DND-41 (cell line): ENCODE data around the gene TTC9C.
A peak's percentile ranks its signal among the peaks of the same experiment; 100 is the strongest.
"Not testable (repeated sequence)": the region's sequence is repeated elsewhere in the genome, so short reads cannot be mapped to it uniquely, and the experiment has no call there.

ENCODE experiments used
- ATAC-seq: fragments of 200-7000 bp; cut with Tn5 transposase; 3 replicates; pipeline ENCODE4 v1.9.1; 2021; ENCODE audit warnings: low read depth; ENCODE audit not compliant: insufficient read depth
- DNase-seq: peaks from one replicate; pipeline ENCODE4 v3.0.0-alpha.2; 2020
- H2AFZ ChIP-seq: 2 replicates; pipeline ENCODE4 v1.6.0; 2012; ENCODE audit warnings: low read depth, low read length
- H3K27ac ChIP-seq: 2 replicates; pipeline ENCODE4 v1.5.1; 2012; ENCODE audit warnings: low read length, inconsistent platforms
- H3K27me3 ChIP-seq: fragments of 200-600 bp; sonication (generic); 2 replicates; pipeline ENCODE4 v1.6.0; 2012; ENCODE audit warnings: low read length, mild to moderate bottlenecking, inconsistent platforms; ENCODE audit not compliant: insufficient read depth, poor library complexity
- H3K36me3 ChIP-seq: 2 replicates; pipeline ENCODE4 v1.5.1; 2012; ENCODE audit warnings: low read length, inconsistent platforms; ENCODE audit not compliant: insufficient read depth
- H3K4me1 ChIP-seq: 2 replicates; pipeline ENCODE4 v1.5.1; 2012; ENCODE audit warnings: mild to moderate bottlenecking, low read length; ENCODE audit not compliant: insufficient read depth
- H3K4me2 ChIP-seq: 2 replicates; pipeline ENCODE4 v1.6.0; 2012; ENCODE audit warnings: mild to moderate bottlenecking, moderate library complexity, low read length, inconsistent platforms; ENCODE audit not compliant: insufficient read depth
- H3K4me3 ChIP-seq, 2 experiments: fragments of 200-600 bp in 1 of 2; shearing (Covaris generic) in 1 of 2; 2 replicates each; pipeline ENCODE4 v1.5.1; 2012 to 2016; ENCODE audit warnings: inconsistent platforms in 2 of 2, low read length in 2 of 2, mild to moderate bottlenecking in 2 of 2, low read depth in 1 of 2, moderate library complexity in 1 of 2
- H3K79me2 ChIP-seq: 2 replicates; pipeline ENCODE4 v1.6.0; 2012; ENCODE audit warnings: low read length, inconsistent platforms; ENCODE audit not compliant: insufficient read depth
- H3K9ac ChIP-seq: 2 replicates; pipeline ENCODE4 v1.6.0; 2012; ENCODE audit warnings: low read depth, mild to moderate bottlenecking, inconsistent platforms, low read length, moderate library complexity
- H3K9me3 ChIP-seq: 2 replicates; pipeline ENCODE4 v1.5.1; 2012; ENCODE audit warnings: low read length, moderate library complexity, mild to moderate bottlenecking, inconsistent platforms; ENCODE audit not compliant: insufficient read depth, severe bottlenecking
- H4K20me1 ChIP-seq: 2 replicates; pipeline ENCODE4 v1.6.0; 2012; ENCODE audit warnings: low read length; ENCODE audit not compliant: insufficient read depth
- CTCF ChIP-seq: IDR thresholded peaks from 2 replicates; pipeline ENCODE4 v1.5.1; 2012; ENCODE audit warnings: borderline replicate concordance, low read length, moderate library complexity, mild to moderate bottlenecking; ENCODE audit not compliant: poor library complexity, severe bottlenecking; ENCODE audit errors: extremely low read depth
- EZH2 ChIP-seq: IDR thresholded peaks from 3 replicates; pipeline ENCODE4 v1.6.1; 2012; ENCODE audit warnings: borderline replicate concordance, low read depth, mild to moderate bottlenecking, moderate library complexity, low read length, inconsistent platforms; ENCODE audit not compliant: severe bottlenecking

TTC9C gene

GRCh38 chr11:62727872-62728170 is 465 bp upstream of the TTC9C start:
- peak overlapping the region; percentile 94 for H3K9ac ChIP-seq
- peak; percentile 60 for ATAC-seq
- H3K4me1 ChIP-seq: peaks cover 52% of the 10 kb centered on the region
- H3K4me3 ChIP-seq: peak overlapping the region; percentile 74 to 78; a peak in 3 of 4 replicates
- no peaks in the 10 kb centered on the region for H3K9me3 ChIP-seq
- DNase-seq: peak; percentile 94
- H3K4me2 ChIP-seq: peak overlapping the region; percentile 65
- peak overlapping the region; percentile 89 for H2AFZ ChIP-seq
- TF ChIP-seq EZH2 (no peak), CTCF (no peak)
- no peaks in the 10 kb centered on the region for H3K27me3 ChIP-seq
- H3K36me3 ChIP-seq: peaks cover 52% of the 10 kb centered on the region
- peaks cover 34% of the 10 kb centered on the region for H4K20me1 ChIP-seq
- H3K79me2 ChIP-seq: peaks cover 88% of the 10 kb centered on the region
- H3K27ac ChIP-seq: peak overlapping the region; percentile 100

GRCh38 chr11:62730076-62730475 is 1.8 kb downstream of the TTC9C start:
- Histone ChIP-seq H3K9ac (peak overlapping the region; percentile 94), H4K20me1 (peaks cover 19% of the 10 kb centered on the region)

GRCh38 chr11:62732830-62733229 is 4.5 kb downstream of the TTC9C start:
- Histone ChIP-seq H3K4me1 (peaks cover 21% of the 10 kb centered on the region), H4K20me1 (peaks cover 3% of the 10 kb centered on the region; the same call in 1 of the 2 replicates), H3K9me3 (no peaks in the 10 kb centered on the region), H3K4me3 (no peak overlapping the region), H3K27me3 (no peaks in the 10 kb centered on the region), H3K9ac (no peak overlapping the region), H2AFZ (no peak overlapping the region), H3K36me3 (peaks cover 56% of the 10 kb centered on the region), H3K79me2 (peaks cover 59% of the 10 kb centered on the region), H3K27ac (no peak overlapping the region), H3K4me2 (no peak overlapping the region)
- ATAC-seq (no peak), DNase-seq (no peak)
- TF ChIP-seq EZH2 (no peak), CTCF (peak; percentile 35)

More at GRCh38 chr11:62730076-62730475, 1.8 kb downstream of the TTC9C start:
- DNase-seq, ATAC-seq, H3K9me3 ChIP-seq, H3K27me3 ChIP-seq, H2AFZ ChIP-seq: not testable (repeated sequence)
- H3K27ac ChIP-seq: peak overlapping the region; percentile 53; the same call in 1 of the 2 replicates
- H3K79me2 ChIP-seq: peaks cover 76% of the 10 kb centered on the region
- peak overlapping the region; percentile 65 for H3K4me2 ChIP-seq
- H3K4me1 ChIP-seq: peaks cover 30% of the 10 kb centered on the region
- H3K36me3 ChIP-seq: peaks cover 51% of the 10 kb centered on the region
- peak overlapping the region; percentile 13 to 74; a peak in 3 of 4 replicates for H3K4me3 ChIP-seq

- H3K9ac ChIP-seq: no peak overlapping the region
- H3K79me2 ChIP-seq: peaks cover 21% of the 10 kb centered on the region
- H3K4me3 ChIP-seq: no peak overlapping the region
- H3K36me3 ChIP-seq: peaks cover 66% of the 10 kb centered on the region
- DNase-seq (no peak), ATAC-seq (no peak)
- no peak for TF ChIP-seq EZH2
- no peak for TF ChIP-seq CTCF
- no peak overlapping the region for H3K27ac ChIP-seq
- H3K4me1 ChIP-seq: no peaks in the 10 kb centered on the region
- no peaks in the 10 kb centered on the region for H3K27me3 ChIP-seq
- no peak overlapping the region for H3K4me2 ChIP-seq
- H3K9me3 ChIP-seq: no peaks in the 10 kb centered on the region
- H2AFZ ChIP-seq: no peak overlapping the region
- no peaks in the 10 kb centered on the region for H4K20me1 ChIP-seq
Observed at GRCh38 chr11:62737196-62737595, 8.9 kb downstream of the TTC9C start.
